Heart left ventricle (tissue), 16 donors: Measurements from ENCODE around the gene GLE1. TPM values are rescaled to one million over a fixed set of nuclear protein-coding genes. Genes with fewer than 3 reads are reported as not detected.

Experiments used
- ATAC-seq, 4 donors: fragments of 200-7000 bp; cut with Tn5 transposase; one replicate each; pipeline ENCODE4 v1.9.1; 2020 to 2022; ENCODE audit warnings: moderate library complexity in 4 of 4, mild to moderate bottlenecking in 3 of 4, moderate number of reproducible peaks in 1 of 4
- DNase-seq, 5 donors: peaks; one replicate each; pipeline ENCODE4 v3.0.0-alpha.2; 2020
- H3K27ac ChIP-seq, 12 donors: fragments of 200-600 bp; sonication (generic) in 4 of 12; one replicate each; pipeline versions ENCODE4 v1.5.0 to v1.8.0; 2016 to 2022; ENCODE audit warnings: mild to moderate bottlenecking in 2 of 12
- H3K27me3 ChIP-seq, 9 donors: fragments of 200-600 bp; sonication (generic) in 2 of 9; one replicate each; pipeline versions ENCODE4 v1.5.1 to v1.8.0; 2016 to 2022; ENCODE audit warnings: mild to moderate bottlenecking in 3 of 9
- H3K36me3 ChIP-seq, 9 donors: fragments of 200-600 bp; sonication (generic) in 2 of 9; one replicate each; pipeline versions ENCODE4 v1.5.0 to v1.8.0; 2018 to 2022; ENCODE audit warnings: mild to moderate bottlenecking in 2 of 9
- H3K4me1 ChIP-seq, 12 donors: fragments of 200-600 bp; sonication (generic) in 4 of 12; one replicate each; pipeline versions ENCODE4 v1.5.0 to v1.8.0; 2016 to 2022; ENCODE audit warnings: mild to moderate bottlenecking in 3 of 12
- H3K4me3 ChIP-seq, 12 donors: fragments of 200-600 bp; sonication (generic) in 4 of 12; one replicate each; pipeline versions ENCODE4 v1.5.0 to v1.8.0; 2017 to 2022; ENCODE audit warnings: mild to moderate bottlenecking in 9 of 12, moderate library complexity in 4 of 12
- H3K9me3 ChIP-seq, 12 donors: fragments of 200-600 bp; sonication (generic) in 4 of 12; one replicate each; pipeline versions ENCODE4 v1.5.0 to v1.8.0; 2016 to 2022; ENCODE audit warnings: mild to moderate bottlenecking in 1 of 12
- CTCF ChIP-seq, 12 donors: fragments of 200-600 bp; sonication (generic) in 4 of 12; IDR thresholded peaks; one replicate each; pipeline versions ENCODE4 v1.5.0 to v1.8.0; 2018 to 2022; ENCODE audit warnings: antibody characterized with exemption in 12 of 12, mild to moderate bottlenecking in 5 of 12
- POLR2A ChIP-seq, 2 donors: fragments of 450-650 bp; IDR thresholded peaks; one replicate each; pipeline ENCODE4 v1.6.1; 2017; ENCODE audit warnings: antibody characterized with exemption in 2 of 2, mild to moderate bottlenecking in 2 of 2, moderate library complexity in 2 of 2
- WGBS, 4 donors: extraction: QIAGEN DNeasy Blood & Tissue Kit in 2 of 4; methylation state at CpG; one replicate each; pipeline versions ENCODE4 v1.1.5 to v1.1.7; 2013 to 2018; 5-methylcytosine and 5-hydroxymethylcytosine counted together
- intact Hi-C, 10 donors: fragments of 100-400 bp; cut with DNase I; formaldehyde crosslinking; loops; one replicate each; pipeline versions ENCODE4 v1.11.1 to v1.14.2; 2022
- polyA plus RNA-seq, 2 donors: library from polyadenylated mRNA; stranded (reverse); fragments of 200-250 nt; gene quantifications; one replicate each; pipeline ENCODE4 v1.2.3, GENCODE V29; 2013
- total RNA-seq, 9 donors: library from RNA; depleted of rRNA in 2 of 9; stranded (reverse); fragments of >200 nt in 2 of 9; fragmentation: NEBNext Ultra II Directional in 3 of 9; extraction: Animal tissue kit (Norgen Biotek cat#: 25700) in 3 of 9; gene quantifications; one replicate each; pipeline versions ENCODE4 v1.1.0 to v1.2.4, GENCODE V29; 2016 to 2023
- donor health status: ischemic (EF 13 %, LVEDD 7.1; RV severe dilation, severe dysfunction).
- donor health status: healthy with polysubstance abuse.
- donor health status: DM: no; HTN: yes; CAD: no.
- donor health status: DM: no; HTN: no; CAD: no.
- donor health status: ischemic (EF 25% LVEDD 6.9; RV normal size, moderate dysfunction).
- donor health status: ischemic (EF 25% LVEDD 5.7; RV mildly dilated, moderate dysfunction).
- donor health status: healthy.
- donor health status: DM: yes; HTN: yes; CAD: no.
- donor health status: ischemic (EF 35%, LVEDD 5.7; RV mildly dilated, moderate dysfunction).
- donor health status: nonischemic (EF 11% LVEDD 7.7; RV severe dilation, severe dysfunction).
- donor health status: DM: yes; HTN: yes; CAD: no.
- donor health status: PGD.
- donor health status: ischemic (EF 29% LVEDD 5.4; RV normal size, mild dysfunction).
- donor health status: nonischemic (EF 23%, LVEDD 6.1; RV moderate dilation, normal function).

GLE1 gene
- total and polyA plus RNA-seq, 11 donors = 7.5 to 23.5 (median 19.9) TPM

- ATAC-seq = no peak
- DNase-seq = no peak
- TF ChIP-seq CTCF (IDR thresholded peaks at IDR 0.05) (no peak), POLR2A (IDR thresholded peaks at IDR 0.05) (no peak)
- Histone ChIP-seq H3K27ac (no peak overlapping the region), H3K9me3 (no peaks in the 10 kb centered on the region), H3K36me3 (peaks cover 0 to 94% (median 84%) of the 10 kb centered on the region in 9 donors), H3K4me1 (peaks cover 0 to 16% (median 9%) of the 10 kb centered on the region in 12 donors), H3K27me3 (no peaks in the 10 kb centered on the region), H3K4me3 (no peak overlapping the region)
- intact Hi-C loops = no loop called here
- WGBS, 4 donors = 55 to 66% (median 62%) methylated on average over 1 of the region's 1 CpG
Observed at GRCh38 chr9:128495296-128495695, 9.2 kb upstream of the GLE1 start.

GRCh38 chr9:128495804-128496417, 8.6 kb upstream of the GLE1 start:
- DNase-seq (no peak), ATAC-seq (no peak)
- intact Hi-C loops = no loop called here
- H3K27me3 ChIP-seq = no peaks in the 10 kb centered on the region
- H3K27ac ChIP-seq = no peak overlapping the region
- TF ChIP-seq CTCF (IDR thresholded peaks at IDR 0.05) (no peak), POLR2A (IDR thresholded peaks at IDR 0.05) (no peak)
- no peak overlapping the region for H3K4me3 ChIP-seq
- H3K9me3 ChIP-seq = no peaks in the 10 kb centered on the region
- peaks cover 0 to 16% (median 9%) of the 10 kb centered on the region in 12 donors for H3K4me1 ChIP-seq
- peaks cover 0 to 94% (median 84%) of the 10 kb centered on the region in 9 donors for H3K36me3 ChIP-seq
- 83 to 90% (median 86%) methylated on average over 6 of the region's 6 CpGs for WGBS, 4 donors

- no peak overlapping the region for H3K27ac ChIP-seq
- 95 to 96% (median 95%) methylated on average over 11 of the region's 11 CpGs for WGBS, 4 donors
- H3K36me3 ChIP-seq = peaks cover 0 to 83% (median 72%) of the 10 kb centered on the region in 9 donors
- peaks cover 0 to 16% (median 9%) of the 10 kb centered on the region in 12 donors for H3K4me1 ChIP-seq
- H3K9me3 ChIP-seq = no peaks in the 10 kb centered on the region
- TF ChIP-seq POLR2A (IDR thresholded peaks at IDR 0.05) (no peak), CTCF (IDR thresholded peaks at IDR 0.05) (no peak)
- no peak for DNase-seq
- intact Hi-C loops = no loop called here
- no peaks in the 10 kb centered on the region for H3K27me3 ChIP-seq
- no peak overlapping the region for H3K4me3 ChIP-seq
- no peak for ATAC-seq
Observed at GRCh38 chr9:128497824-128498610, 6.5 kb upstream of the GLE1 start.

- Histone ChIP-seq H3K27me3 (no peaks in the 10 kb centered on the region), H3K9me3 (no peaks in the 10 kb centered on the region), H3K4me1 (peaks cover 0 to 18% (median 14%) of the 10 kb centered on the region in 12 donors), H3K27ac (no peak overlapping the region), H3K4me3 (no peak overlapping the region), H3K36me3 (peaks cover 0 to 76% (median 67%) of the 10 kb centered on the region in 9 donors)
- 95 to 100% (median 97%) methylated on average over 9 of the region's 9 CpGs for WGBS, 4 donors
- ATAC-seq (no peak), DNase-seq (no peak)
- intact Hi-C loops = no loop called here
- TF ChIP-seq POLR2A (IDR thresholded peaks at IDR 0.05) (no peak), CTCF (IDR thresholded peaks at IDR 0.05) (no peak)
Observed at GRCh38 chr9:128498911-128499310, 5.6 kb upstream of the GLE1 start.
